Neural cell (in vitro differentiated cells): ENCODE measurements around the gene PANK1. TPM values are rescaled to one million over a fixed set of nuclear protein-coding genes. Genes with fewer than 3 reads are reported as not detected.
A peak's percentile ranks its signal among the peaks of the same experiment; 100 is the strongest.

ENCODE experiments used
- H2AFZ ChIP-seq: fragments of 200-600, 300-800 bp; sonication (generic), shearing (Covaris generic); 2 replicates; pipeline ENCODE4 v1.6.0; 2014; ENCODE audit warnings: low read depth, mild to moderate bottlenecking, antibody characterized with exemption, low read length, moderate library complexity
- H3F3A ChIP-seq: fragments of 200-600 bp; shearing (Covaris generic); 2 replicates; pipeline ENCODE4 v1.6.1; 2016; ENCODE audit warnings: mild to moderate bottlenecking, moderate library complexity, mixed read lengths, antibody characterized with exemption, low read length; ENCODE audit not compliant: insufficient read depth, poor library complexity, severe bottlenecking
- H3K27ac ChIP-seq: fragments of 200-600, 300-800 bp; sonication (generic), shearing (Covaris generic); 2 replicates; pipeline ENCODE4 v1.5.1; 2014; ENCODE audit warnings: mild to moderate bottlenecking, low read length, moderate library complexity
- H3K27me3 ChIP-seq: fragments of 300-800, 200-600 bp; sonication (generic), shearing (Covaris generic); 2 replicates; pipeline ENCODE4 v1.6.0; 2014; ENCODE audit warnings: mild to moderate bottlenecking, low read depth, low read length, moderate library complexity; ENCODE audit not compliant: insufficient read depth
- H3K36me3 ChIP-seq: fragments of 300-800, 200-600 bp; sonication (generic), shearing (Covaris generic); 2 replicates; pipeline ENCODE4 v1.5.1; 2014; ENCODE audit warnings: mild to moderate bottlenecking, antibody characterized with exemption, low read length, moderate library complexity; ENCODE audit not compliant: insufficient read depth
- H3K4me2 ChIP-seq: fragments of 300-800, 200-600 bp; sonication (generic), shearing (Covaris generic); 2 replicates; pipeline ENCODE4 v1.6.0; 2014; ENCODE audit warnings: mild to moderate bottlenecking, low read length
- H3K4me3 ChIP-seq: fragments of 300-800, 200-600 bp; sonication (generic), shearing (Covaris generic); 2 replicates; pipeline ENCODE4 v1.5.1; 2014; ENCODE audit warnings: mild to moderate bottlenecking, low read length, moderate library complexity
- H3K79me2 ChIP-seq: fragments of 200-600 bp; shearing (Covaris generic); replicated peaks from 2 replicates; pipeline ENCODE4 v1.6.0; 2014; ENCODE audit warnings: mild to moderate bottlenecking, low read length, moderate library complexity; ENCODE audit not compliant: insufficient read depth
- H3K9ac ChIP-seq: fragments of 300-800, 200-600 bp; sonication (generic), shearing (Covaris generic); 2 replicates; pipeline ENCODE4 v1.6.1; 2016; ENCODE audit warnings: mild to moderate bottlenecking, low read length, mixed read lengths
- H3K9me2 ChIP-seq: fragments of 200-600 bp; shearing (Covaris generic); 2 replicates; pipeline ENCODE4 v1.6.1; 2016; ENCODE audit warnings: mild to moderate bottlenecking, low read length, mixed read lengths; ENCODE audit not compliant: insufficient read depth
- H3K9me3 ChIP-seq: fragments of 200-600, 300-800 bp; sonication (generic), shearing (Covaris generic); 2 replicates; pipeline ENCODE4 v1.6.1; 2016; ENCODE audit warnings: mild to moderate bottlenecking, mixed run types, low read length, moderate library complexity, mixed read lengths
- H4K20me1 ChIP-seq: fragments of 200-600 bp; shearing (Covaris generic); 2 replicates; pipeline ENCODE4 v1.6.1; 2016; ENCODE audit warnings: mild to moderate bottlenecking, mixed run types; ENCODE audit not compliant: insufficient read depth
- CTCF ChIP-seq: fragments of 450-650 bp; IDR thresholded peaks from 2 replicates; pipeline ENCODE4 v1.5.1; 2014; ENCODE audit warnings: antibody characterized with exemption, mild to moderate bottlenecking, moderate library complexity; ENCODE audit not compliant: poor library complexity, severe bottlenecking
- EP300 ChIP-seq: fragments of 450-650 bp; conservative IDR thresholded peaks from 2 replicates; pipeline ENCODE4 v1.6.1; 2014; ENCODE audit warnings: antibody characterized with exemption, mild to moderate bottlenecking, moderate library complexity; ENCODE audit not compliant: poor library complexity, severe bottlenecking
- EZH2 ChIP-seq: fragments of 200-600, 300-800 bp; shearing (Covaris generic), sonication (generic); IDR thresholded peaks from 2 replicates; pipeline ENCODE4 v1.6.1; 2014; ENCODE audit warnings: antibody characterized with exemption, low read length, borderline replicate concordance, mild to moderate bottlenecking; ENCODE audit not compliant: insufficient read depth, poor library complexity, severe bottlenecking
- MXI1 ChIP-seq: fragments of 450-650 bp; conservative IDR thresholded peaks from 2 replicates; pipeline ENCODE4 v1.6.1; 2014; ENCODE audit warnings: antibody characterized with exemption, mild to moderate bottlenecking; ENCODE audit not compliant: poor library complexity, severe bottlenecking
- POLR2AphosphoS5 ChIP-seq: IDR thresholded peaks from 2 replicates; pipeline ENCODE4 v1.6.1; 2012
- RAD21 ChIP-seq: fragments of 450-650 bp; conservative IDR thresholded peaks from 2 replicates; pipeline ENCODE4 v1.6.1; 2014; ENCODE audit warnings: antibody characterized with exemption, mild to moderate bottlenecking, moderate library complexity
- REST ChIP-seq: IDR thresholded peaks from 2 replicates; pipeline ENCODE4 v1.6.1; 2012; ENCODE audit warnings: borderline replicate concordance
- SMC3 ChIP-seq: fragments of 450-650 bp; conservative IDR thresholded peaks from 2 replicates; pipeline ENCODE4 v1.6.1; 2014; ENCODE audit warnings: antibody characterized with exemption, mild to moderate bottlenecking, moderate library complexity; ENCODE audit not compliant: poor library complexity
- TAF1 ChIP-seq: IDR thresholded peaks from 2 replicates; pipeline ENCODE4 v1.6.1; 2012; ENCODE audit warnings: low read depth
- polyA minus RNA-seq: library from RNA; depleted of rRNA, polyadenylated mRNA; stranded (reverse); fragments of >200 nt; gene quantifications from 2 replicates; pipeline ENCODE4 v1.2.3, GENCODE V29; 2014
- polyA plus RNA-seq: library from polyadenylated mRNA; depleted of rRNA; stranded (reverse); fragments of >200 nt; gene quantifications from 2 replicates; pipeline ENCODE4 v1.2.3, GENCODE V29; 2014

The PANK1 gene
- polyA plus RNA-seq (15.4 and 30.5 TPM in 2 replicates), polyA minus RNA-seq (33.1 and 40.2 TPM in 2 replicates)

- Histone ChIP-seq H3K4me3 (peak within 1 kb of the TSS; percentile 93), H3F3A (no peaks in the 10 kb centered on the region), H3K4me2 (peak within 1 kb of the TSS; percentile 74), H3K27ac (peak within 1 kb of the TSS; percentile 78), H3K36me3 (no peaks in the 10 kb centered on the region), H3K79me2 (peaks cover 33% of the 10 kb centered on the region), H3K9ac (peak within 1 kb of the TSS; percentile 82), H3K9me2 (no peaks in the 10 kb centered on the region), H4K20me1 (no peaks in the 10 kb centered on the region), H3K9me3 (no peaks in the 10 kb centered on the region), H3K27me3 (no peaks in the 10 kb centered on the region), H2AFZ (peak within 1 kb of the TSS; percentile 43)
- peak; percentile 67 for TF ChIP-seq MXI1
- TF ChIP-seq POLR2AphosphoS5, result peak; percentile 61
- no peak for TF ChIP-seq RAD21
- TF ChIP-seq EP300, result no peak
- peak; percentile 11 for TF ChIP-seq SMC3
- TF ChIP-seq EZH2, result no peak
- TF ChIP-seq CTCF, result no peak
- TF ChIP-seq REST, result no peak
- peak; percentile 2 for TF ChIP-seq TAF1
Measured at GRCh38 chr10:89644967-89645741, at the start of gene PANK1. Gene PANK1 (minus strand): TSS chr10:89645242. CDS start chr10:89644891, 351 bp downstream.

GRCh38 chr10:89693176-89693575, 48.1 kb upstream of the PANK1 start:
- no peaks in the 10 kb centered on the region for H3K27me3 ChIP-seq
- H3K4me3 ChIP-seq, result no peak overlapping the region
- H3K9me3 ChIP-seq, result no peaks in the 10 kb centered on the region
- H3K9me2 ChIP-seq, result no peaks in the 10 kb centered on the region
- TF ChIP-seq CTCF (no peak), SMC3 (no peak), POLR2AphosphoS5 (no peak), REST (no peak), TAF1 (no peak), RAD21 (no peak)
- H3F3A ChIP-seq, result no peaks in the 10 kb centered on the region
- H3K9ac ChIP-seq, result no peak overlapping the region
- no peak overlapping the region for H3K4me2 ChIP-seq
- no peaks in the 10 kb centered on the region for H3K79me2 ChIP-seq
- no peak overlapping the region for H3K27ac ChIP-seq
- no peaks in the 10 kb centered on the region for H3K36me3 ChIP-seq
- no peak overlapping the region for H2AFZ ChIP-seq
- no peaks in the 10 kb centered on the region for H4K20me1 ChIP-seq
